ENCODE measurements around the gene LYZL1. TPM values are rescaled to one million over a fixed set of nuclear protein-coding genes. Genes with fewer than 3 reads are reported as not detected.

LYZL1 gene
- total and polyA plus RNA-seq, 2 donors (not counting 1 experiment from before 2014, with no cell fraction given): not detected

GRCh38 chr10:29302499-29302898 is 13.6 kb downstream of the LYZL1 start:
- Histone ChIP-seq H3K36me3 (ENCODE audit: control insufficient read depth, insufficient read depth, low read length) (no peaks in the 10 kb centered on the region), H2AFZ (ENCODE audit: low read length) (no peak overlapping the region), H3K27ac (ENCODE audit: insufficient read depth, low read length) (no peak overlapping the region), H3K27me3 (ENCODE audit: control insufficient read depth, insufficient read depth, low read length) (peaks cover 2% of the 10 kb centered on the region), H3K9me3 (ENCODE audit: control insufficient read depth, insufficient read depth, low read depth, low read length) (no peaks in the 10 kb centered on the region), H4K20me1 (ENCODE audit: control insufficient read depth, extremely low read depth, insufficient read depth, low read length) (no peaks in the 10 kb centered on the region), H3K79me2 (ENCODE audit: control insufficient read depth, insufficient read depth, low read length) (no peaks in the 10 kb centered on the region), H3K4me2 (ENCODE audit: extremely low read depth, insufficient read depth, low read length) (no peak overlapping the region), H3K9ac (ENCODE audit: insufficient read depth, low read length) (no peak overlapping the region), H3K4me1 (ENCODE audit: control insufficient read depth, extremely low read depth, insufficient read depth, low read length) (no peaks in the 10 kb centered on the region), H3K4me3 (replicated peaks in 1 of 4; ENCODE audit: control extremely low read depth in 1 of 4, insufficient read depth in 1 of 4, low read depth in 3 of 4, low read length in 4 of 4) (no peak overlapping the region)
- DNase-seq (ENCODE audit: low read depth in 2 of 2): no peak
- TF ChIP-seq, protein P1, sequence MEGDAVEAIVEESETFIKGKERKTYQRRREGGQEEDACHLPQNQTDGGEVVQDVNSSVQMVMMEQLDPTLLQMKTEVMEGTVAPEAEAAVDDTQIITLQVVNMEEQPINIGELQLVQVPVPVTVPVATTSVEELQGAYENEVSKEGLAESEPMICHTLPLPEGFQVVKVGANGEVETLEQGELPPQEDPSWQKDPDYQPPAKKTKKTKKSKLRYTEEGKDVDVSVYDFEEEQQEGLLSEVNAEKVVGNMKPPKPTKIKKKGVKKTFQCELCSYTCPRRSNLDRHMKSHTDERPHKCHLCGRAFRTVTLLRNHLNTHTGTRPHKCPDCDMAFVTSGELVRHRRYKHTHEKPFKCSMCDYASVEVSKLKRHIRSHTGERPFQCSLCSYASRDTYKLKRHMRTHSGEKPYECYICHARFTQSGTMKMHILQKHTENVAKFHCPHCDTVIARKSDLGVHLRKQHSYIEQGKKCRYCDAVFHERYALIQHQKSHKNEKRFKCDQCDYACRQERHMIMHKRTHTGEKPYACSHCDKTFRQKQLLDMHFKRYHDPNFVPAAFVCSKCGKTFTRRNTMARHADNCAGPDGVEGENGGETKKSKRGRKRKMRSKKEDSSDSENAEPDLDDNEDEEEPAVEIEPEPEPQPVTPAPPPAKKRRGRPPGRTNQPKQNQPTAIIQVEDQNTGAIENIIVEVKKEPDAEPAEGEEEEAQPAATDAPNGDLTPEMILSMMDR (conservative IDR thresholded peaks at IDR 0.05 in 1 of 2, IDR thresholded peaks at IDR 0.05 in 1 of 2; ENCODE audit: low read depth in 1 of 2, low read length in 2 of 2): no peak
- no peak for TF ChIP-seq EZH2 (IDR thresholded peaks at IDR 0.05; ENCODE audit: low read length, missing control alignments)

DNA sequence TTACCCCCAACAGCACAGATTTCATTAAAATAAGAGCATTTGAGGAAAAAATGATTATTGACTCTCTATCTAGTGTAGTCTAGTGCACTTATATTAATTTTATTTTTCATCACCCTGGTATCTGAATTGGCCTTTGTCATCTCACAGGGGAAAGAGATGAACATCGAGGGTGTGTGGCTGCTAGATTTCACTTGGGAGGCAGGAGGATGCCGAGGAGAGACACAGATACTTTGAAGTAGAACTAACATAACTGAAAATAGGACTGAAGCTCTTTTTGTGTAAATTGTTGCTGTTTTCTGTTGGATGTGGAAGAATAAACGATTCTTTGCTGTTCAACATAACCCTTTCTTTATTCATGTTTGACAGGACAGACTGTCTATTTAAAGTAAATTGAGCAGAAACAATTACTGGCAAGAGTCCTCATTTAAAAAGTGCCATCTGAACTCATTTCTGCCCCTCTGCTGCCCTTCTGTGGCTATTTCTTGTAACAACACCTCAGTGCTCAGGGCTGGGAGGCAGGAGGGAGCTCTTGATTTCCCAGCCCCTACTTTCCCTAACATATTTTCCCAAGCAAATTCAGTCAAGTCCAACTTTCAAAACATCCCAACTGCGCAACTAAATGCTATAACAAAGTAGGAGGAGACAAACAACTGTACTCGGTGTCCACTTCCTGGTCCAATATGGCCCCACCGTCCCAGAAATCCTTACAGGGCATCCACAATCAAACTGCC is 15.6 kb downstream of the LYZL1 start:
- Histone ChIP-seq H3K79me2 (ENCODE audit: control insufficient read depth, insufficient read depth, low read length) (no peaks in the 10 kb centered on the region), H3K4me2 (ENCODE audit: extremely low read depth, insufficient read depth, low read length) (no peak overlapping the region), H3K27me3 (ENCODE audit: control insufficient read depth, insufficient read depth, low read length) (peaks cover 2% of the 10 kb centered on the region), H3K4me3 (replicated peaks in 1 of 4; ENCODE audit: control extremely low read depth in 1 of 4, insufficient read depth in 1 of 4, low read depth in 3 of 4, low read length in 4 of 4) (no peak overlapping the region), H2AFZ (ENCODE audit: low read length) (no peak overlapping the region), H3K27ac (ENCODE audit: insufficient read depth, low read length) (no peak overlapping the region), H4K20me1 (ENCODE audit: control insufficient read depth, extremely low read depth, insufficient read depth, low read length) (no peaks in the 10 kb centered on the region), H3K9ac (ENCODE audit: insufficient read depth, low read length) (no peak overlapping the region), H3K36me3 (ENCODE audit: control insufficient read depth, insufficient read depth, low read length) (no peaks in the 10 kb centered on the region), H3K9me3 (ENCODE audit: control insufficient read depth, insufficient read depth, low read depth, low read length) (no peaks in the 10 kb centered on the region), H3K4me1 (ENCODE audit: control insufficient read depth, extremely low read depth, insufficient read depth, low read length) (no peaks in the 10 kb centered on the region)
- DNase-seq (ENCODE audit: low read depth in 2 of 2): peak; percentile 65 to 80
- TF ChIP-seq, protein P1 (conservative IDR thresholded peaks at IDR 0.05 in 1 of 2, IDR thresholded peaks at IDR 0.05 in 1 of 2; ENCODE audit: low read depth in 1 of 2, low read length in 2 of 2): peak; percentile 75 to 85
- no peak for TF ChIP-seq EZH2 (IDR thresholded peaks at IDR 0.05; ENCODE audit: low read length, missing control alignments)

DNA sequence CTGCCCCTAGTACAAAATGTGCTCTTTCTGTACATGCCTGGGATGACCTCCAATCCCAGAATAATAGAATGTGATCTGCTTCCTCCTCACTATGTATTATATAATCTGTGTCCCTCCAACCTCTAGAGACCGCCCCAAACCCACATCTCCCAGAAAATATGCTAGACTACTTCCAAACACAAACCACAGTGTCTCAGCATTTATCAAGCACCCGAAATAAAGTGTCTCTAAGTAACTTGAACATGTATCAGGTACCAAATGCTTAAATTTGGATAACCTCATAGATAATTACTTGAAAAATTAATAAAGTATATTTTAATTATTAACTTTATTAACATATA is 16.1 kb downstream of the LYZL1 start:
- Histone ChIP-seq H4K20me1 (ENCODE audit: control insufficient read depth, extremely low read depth, insufficient read depth, low read length) (no peaks in the 10 kb centered on the region), H3K79me2 (ENCODE audit: control insufficient read depth, insufficient read depth, low read length) (no peaks in the 10 kb centered on the region), H3K36me3 (ENCODE audit: control insufficient read depth, insufficient read depth, low read length) (no peaks in the 10 kb centered on the region), H3K9ac (ENCODE audit: insufficient read depth, low read length) (no peak overlapping the region), H3K4me2 (ENCODE audit: extremely low read depth, insufficient read depth, low read length) (no peak overlapping the region), H3K4me1 (ENCODE audit: control insufficient read depth, extremely low read depth, insufficient read depth, low read length) (no peaks in the 10 kb centered on the region), H2AFZ (ENCODE audit: low read length) (no peak overlapping the region), H3K27ac (ENCODE audit: insufficient read depth, low read length) (no peak overlapping the region), H3K9me3 (ENCODE audit: control insufficient read depth, insufficient read depth, low read depth, low read length) (no peaks in the 10 kb centered on the region), H3K4me3 (replicated peaks in 1 of 4; ENCODE audit: control extremely low read depth in 1 of 4, insufficient read depth in 1 of 4, low read depth in 3 of 4, low read length in 4 of 4) (no peak overlapping the region), H3K27me3 (ENCODE audit: control insufficient read depth, insufficient read depth, low read length) (peaks cover 2% of the 10 kb centered on the region)
- DNase-seq (ENCODE audit: low read depth in 2 of 2): peak in 1 of 2 donors; percentile 57
- no peak for TF ChIP-seq EZH2 (IDR thresholded peaks at IDR 0.05; ENCODE audit: low read length, missing control alignments)
- TF ChIP-seq, protein P1 (conservative IDR thresholded peaks at IDR 0.05 in 1 of 2, IDR thresholded peaks at IDR 0.05 in 1 of 2; ENCODE audit: low read depth in 1 of 2, low read length in 2 of 2): no peak
